HG03439 (cell line): ENCODE measurements around the gene MEAK7.

Experiments
- ATAC-seq: cut with Tn5 transposase; IDR thresholded peaks from one replicate; pipeline ENCODE4 v1.9.1; 2021; ENCODE audit warnings: mild to moderate bottlenecking, moderate library complexity; ENCODE audit not compliant: unreplicated experiment

The MEAK7 gene

DNA sequence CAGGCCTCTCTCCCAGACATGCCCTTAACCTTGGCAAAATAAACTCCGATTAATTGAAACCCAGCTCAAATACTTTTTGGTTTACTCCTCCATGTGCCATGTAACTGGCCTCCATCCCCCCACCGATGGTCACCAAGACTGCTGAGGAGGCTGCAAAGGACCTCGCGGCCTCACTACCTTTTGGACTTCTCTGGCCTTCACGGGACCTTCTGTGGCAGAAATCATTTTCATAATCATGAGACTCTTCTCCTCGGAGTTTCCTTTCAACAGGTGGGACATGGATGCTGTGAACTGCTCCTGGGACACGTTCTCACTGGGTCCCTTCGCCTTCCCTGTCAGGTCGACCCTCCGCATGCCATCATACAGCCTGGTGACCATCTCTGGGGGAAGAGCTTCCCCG is 9.0 kb downstream of the MEAK7 start:
- no peak for ATAC-seq

DNA sequence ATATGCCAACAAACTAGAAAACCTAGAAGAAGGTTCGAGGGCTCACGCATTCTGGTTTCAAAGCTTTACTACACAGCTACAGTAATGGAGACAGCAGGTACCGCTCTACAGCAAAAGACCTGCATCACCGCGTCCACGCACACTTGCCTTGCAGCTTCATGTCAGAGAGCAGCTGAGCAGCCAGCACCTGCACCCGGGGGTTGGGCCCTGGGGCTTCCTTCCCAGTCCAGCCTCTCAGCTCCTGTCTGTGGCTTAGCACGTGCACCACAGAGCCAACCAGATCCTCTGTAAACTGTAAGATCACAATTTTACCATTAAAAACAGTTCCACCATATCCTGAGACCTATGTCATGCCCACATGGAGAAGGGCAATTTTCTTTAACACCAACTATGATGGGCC is 15.3 kb downstream of the MEAK7 start:
- no peak for ATAC-seq

DNA sequence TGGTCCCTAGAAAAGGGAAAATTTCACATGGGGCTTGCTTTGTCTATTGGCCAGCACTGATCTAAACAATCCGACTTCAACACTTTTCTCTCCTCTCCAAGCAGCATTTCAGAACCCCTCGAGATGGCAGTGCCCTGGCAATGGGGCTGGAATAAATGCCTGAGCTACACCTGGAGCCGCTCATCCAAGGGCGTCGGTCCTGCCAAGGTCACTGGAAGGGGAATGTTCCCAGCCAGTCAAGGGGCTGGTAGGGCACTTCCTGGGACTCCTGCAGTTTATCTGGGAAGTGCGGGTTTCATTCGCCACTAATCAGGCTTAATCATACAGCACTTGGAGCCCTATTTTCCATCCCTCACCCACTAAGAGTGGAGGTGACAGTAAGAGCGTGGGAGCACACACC is 17.1 kb downstream of the MEAK7 start:
- no peak for ATAC-seq

DNA sequence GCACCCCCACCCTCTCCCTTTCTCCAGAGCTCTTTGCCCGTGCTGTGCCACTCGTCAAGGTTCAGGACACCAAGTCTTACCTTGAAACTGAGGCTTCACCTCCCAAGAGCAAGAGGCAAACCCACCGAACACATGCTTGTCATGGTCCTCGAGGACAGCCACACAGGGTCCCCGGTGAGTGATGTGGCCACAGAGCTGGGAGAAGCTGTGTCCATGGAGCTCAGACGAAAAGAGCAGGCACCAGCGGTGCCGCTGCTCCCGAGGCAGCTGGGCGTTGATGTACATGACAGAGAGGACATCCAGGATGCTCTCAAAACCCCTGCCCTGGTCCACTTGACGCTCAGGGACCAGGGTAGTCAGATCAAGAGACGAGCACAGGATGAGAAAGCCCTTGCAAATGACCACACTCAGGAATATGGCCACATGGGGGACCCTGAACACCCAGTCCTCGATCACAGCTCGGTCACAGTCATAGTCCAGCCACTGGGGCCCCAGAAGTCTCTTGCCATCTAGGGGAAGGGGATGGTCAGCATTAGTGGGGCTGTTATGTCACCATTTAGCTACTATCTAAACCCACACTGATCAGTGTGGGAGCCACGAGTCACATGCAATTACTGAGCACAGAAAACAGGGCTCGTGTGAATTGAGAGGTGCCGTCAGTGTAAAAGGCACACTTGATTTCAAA is 17.8 kb downstream of the MEAK7 start:
- ATAC-seq: no peak

DNA sequence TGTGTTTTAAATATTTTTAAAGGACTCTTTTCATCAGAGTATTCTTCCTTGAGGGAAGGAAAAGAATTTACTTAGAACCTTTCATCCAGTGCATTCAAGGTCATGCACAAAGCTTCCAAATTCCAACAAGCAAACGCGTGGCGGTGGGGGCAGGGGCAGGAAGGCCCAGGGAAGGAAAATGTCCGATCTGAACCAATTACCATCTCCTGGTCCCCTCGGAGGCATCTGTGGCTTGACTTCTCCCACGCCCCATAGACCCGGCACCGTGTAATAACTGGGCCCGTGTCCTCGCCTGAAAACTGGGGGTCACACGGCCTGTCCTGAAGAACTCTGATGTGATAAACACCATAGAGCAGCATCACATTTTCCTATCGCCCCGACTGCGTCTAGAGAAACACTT is 18.3 kb downstream of the MEAK7 start:
- no peak for ATAC-seq

DNA sequence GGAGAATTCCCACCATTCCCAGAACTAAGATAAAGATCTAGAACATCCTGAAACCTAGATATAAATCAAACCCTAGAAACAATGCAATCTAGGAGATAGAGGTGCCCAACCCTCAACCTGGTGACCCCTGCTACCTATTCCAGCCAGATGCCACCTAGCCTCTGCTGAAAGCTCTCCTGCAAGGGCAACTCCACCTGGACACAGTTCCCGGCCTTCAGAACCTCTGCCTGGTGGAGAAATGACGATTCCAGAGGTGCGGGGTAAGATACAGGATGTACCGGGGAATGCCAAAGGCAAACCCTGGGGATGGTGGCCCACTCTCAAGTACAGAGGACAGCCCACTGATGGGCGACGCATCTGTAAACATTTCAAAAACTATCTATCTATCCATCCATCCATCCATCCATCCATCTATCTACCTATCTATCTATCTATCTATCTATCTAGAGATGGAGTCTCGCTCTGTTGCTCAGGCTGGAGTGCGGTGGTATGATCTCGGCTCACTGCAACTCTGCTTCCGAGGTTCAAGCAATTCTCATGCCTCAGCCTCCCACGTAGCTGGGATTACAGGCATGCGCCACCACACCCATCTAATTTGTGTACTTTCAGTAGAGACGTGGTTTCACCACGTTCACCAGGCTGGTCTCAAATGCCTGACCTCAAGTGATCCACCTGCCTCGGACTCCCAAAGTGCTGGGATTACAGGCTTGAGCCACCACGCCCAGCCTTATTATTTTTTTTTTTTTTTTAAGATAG is 19.0 kb downstream of the MEAK7 start:
- no peak for ATAC-seq

DNA sequence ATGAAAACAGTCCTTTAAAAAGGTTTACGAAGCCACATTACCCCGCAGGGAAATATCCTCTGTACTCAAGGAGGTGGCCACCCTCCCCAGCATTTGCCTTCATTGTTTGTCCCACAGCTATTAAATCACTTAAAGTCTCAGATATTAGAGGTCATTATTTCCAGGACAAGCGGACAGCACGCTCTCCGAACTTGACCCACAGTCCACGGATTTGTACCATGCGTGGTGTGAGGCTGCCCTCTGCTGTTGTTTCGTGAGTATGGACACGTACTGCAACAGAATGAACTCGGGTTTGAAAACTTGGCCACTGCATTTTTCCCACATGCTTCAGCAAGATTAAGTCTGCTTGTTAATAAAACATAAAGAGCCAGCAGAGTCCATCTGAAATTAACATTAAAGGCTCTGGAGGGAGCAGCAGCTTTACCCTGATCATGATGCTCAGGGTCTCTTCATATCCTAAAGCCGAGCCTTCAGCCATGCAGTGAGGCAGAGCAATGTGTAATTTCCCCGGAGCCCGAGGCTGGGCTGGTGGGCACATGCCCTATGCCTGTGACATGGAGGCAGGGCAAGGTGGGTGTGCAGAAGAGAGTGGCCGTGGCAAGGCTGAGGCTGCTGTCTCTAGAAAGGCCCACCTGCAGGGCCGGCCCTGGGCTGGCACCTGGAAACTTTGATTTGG is 19.7 kb downstream of the MEAK7 start:
- ATAC-seq: no peak

DNA sequence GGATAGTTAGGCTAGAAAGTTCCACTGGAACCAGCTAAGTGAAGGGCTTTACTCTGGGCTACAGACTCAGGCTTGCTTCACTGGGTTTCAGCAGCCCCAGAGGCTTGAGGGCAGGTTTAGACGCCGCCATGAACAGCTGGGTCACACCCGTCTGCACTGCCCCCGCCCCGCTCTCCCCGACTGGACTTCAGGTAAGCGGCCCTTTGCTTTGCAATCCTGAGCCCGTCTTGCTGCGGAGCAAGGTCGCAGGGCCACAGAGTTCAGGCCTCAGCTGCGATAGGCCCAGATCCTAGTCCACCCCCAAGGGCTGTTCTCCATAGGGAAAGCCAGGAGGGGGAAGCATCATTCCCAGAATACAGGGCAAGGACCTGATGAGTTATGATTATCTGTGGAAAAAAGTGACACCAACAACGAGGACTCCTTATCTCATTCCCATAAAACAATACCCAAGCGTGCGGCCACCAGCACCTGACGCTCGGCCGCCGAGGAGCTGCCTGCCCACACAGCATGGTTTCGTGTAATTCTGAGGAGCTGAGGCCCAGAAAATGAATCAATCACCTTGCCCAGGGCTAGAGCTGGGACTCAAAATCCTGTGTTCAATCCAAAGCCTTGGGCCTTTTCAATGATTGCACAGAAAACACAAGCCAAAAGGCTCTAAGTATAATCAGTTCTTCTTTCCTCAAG is 20.4 kb downstream of the MEAK7 start:
- no peak for ATAC-seq

DNA sequence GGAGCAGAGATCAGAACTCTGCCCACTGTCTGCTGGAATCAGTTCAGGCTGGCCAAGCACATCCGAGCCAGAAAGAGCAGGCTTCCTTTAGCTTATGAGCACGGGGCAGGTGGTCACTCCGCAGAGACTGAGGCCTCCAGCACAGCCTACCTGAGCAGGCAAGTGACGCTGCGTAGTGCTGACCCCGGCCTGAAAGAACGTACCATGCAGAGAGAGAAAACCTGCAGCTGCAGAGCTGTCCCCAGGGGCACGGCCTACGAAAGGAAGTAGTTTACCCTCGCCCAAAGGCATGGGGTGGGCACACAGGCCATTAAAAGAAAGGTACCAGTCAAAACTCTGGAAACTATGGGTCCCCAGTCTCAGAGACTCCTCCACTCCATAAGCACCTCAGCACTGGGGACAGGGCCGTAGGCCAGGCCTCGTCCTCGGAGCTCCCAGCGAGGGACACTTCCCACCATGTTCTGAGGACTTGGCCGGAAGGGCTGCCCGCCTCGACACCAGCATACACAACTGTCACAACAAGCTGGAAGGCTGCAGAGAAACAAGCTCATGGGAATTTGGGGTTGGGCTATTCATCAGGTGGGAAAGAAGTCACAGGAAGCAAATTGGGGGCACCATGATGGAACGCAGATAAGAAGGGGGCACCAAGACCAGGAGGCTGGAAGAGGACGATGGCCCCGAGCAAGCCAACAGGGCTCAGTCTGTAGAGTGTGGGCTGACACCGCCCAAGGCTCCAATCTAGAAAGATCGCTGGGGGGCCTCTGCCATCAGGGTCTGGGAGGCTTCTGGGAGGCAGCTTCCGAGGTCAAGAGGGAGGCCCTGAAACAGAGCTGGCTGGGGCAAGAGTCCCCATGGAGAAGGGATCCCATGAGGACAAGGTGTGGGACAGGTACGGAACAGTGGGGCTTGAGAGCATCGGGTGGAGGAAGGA is 21.2 kb downstream of the MEAK7 start:
- no peak for ATAC-seq

DNA sequence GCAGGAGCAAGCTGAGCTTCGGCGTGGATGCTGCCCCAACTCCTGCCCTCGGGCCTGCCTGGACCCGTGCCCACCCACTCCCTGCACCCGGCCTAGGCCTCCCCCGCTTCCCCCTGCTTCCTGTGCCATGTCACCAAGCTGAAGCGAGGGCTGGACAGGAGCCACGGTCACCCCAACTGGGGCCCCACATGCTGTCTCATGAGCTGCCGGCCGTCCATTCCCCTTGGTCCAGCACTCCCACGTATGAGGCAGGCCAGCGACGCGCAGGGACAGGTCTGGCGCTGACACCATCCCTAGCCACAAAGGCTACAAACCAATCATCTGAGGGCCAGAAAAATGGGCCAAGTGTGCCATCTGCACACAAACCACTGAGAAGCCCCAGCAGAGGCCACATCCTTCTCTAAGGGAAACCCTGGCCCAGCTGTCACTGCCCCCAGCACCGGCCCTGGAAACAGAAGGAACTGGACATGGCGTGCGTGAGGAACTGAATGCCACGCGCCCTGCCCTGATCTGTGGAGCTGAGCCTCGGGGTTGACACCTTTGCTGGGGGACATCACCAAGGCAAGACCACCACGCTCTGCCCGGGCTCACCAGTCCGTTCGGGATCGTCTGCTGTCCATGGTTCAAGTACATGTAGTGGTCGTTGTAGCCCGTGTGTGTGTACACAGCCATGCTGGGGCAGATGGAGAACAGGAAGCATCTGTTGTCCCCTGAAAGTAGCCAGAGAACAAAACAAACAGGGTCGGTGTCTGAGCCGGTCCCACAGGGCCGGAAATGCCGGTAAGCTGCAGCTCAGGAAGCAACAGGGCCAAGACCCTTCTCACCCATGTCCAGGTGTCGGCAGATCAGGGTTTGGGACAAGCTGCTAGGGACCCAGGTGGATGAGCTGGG is 22.2 kb downstream of the MEAK7 start:
- no peak for ATAC-seq

DNA sequence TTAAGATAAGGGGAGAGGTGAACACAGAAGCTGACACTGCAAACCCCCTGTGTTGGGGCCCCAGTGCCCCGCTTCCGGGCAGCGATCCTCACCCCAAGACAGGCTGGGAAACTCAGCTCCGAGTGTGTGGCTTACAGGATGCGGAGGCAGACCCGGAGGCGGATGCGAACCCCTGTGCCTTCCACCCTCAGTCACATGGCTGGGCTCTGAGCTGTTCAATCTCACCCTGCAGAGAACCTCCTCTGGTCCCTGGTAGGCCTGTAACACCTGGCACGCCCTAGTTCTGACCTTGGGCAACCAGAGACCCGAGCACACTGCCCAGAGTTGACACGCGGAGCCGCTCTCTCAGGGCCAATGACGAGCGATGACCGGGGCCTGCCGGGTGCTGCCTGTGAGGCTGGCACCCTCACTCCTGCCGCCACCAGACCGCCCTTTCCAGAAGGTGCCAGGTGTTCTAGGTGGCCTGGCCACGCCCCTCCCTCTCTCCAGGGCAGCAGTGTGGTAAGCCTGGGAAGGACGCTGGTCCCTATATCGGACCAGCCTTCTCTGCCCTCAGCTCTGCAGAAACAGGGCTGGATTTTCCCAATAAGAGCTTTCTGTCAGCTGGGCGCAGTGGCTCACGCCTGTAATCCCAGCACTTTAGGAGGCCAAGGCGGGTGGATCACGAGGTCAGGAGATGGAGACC is 23.3 kb downstream of the MEAK7 start:
- no peak for ATAC-seq

DNA sequence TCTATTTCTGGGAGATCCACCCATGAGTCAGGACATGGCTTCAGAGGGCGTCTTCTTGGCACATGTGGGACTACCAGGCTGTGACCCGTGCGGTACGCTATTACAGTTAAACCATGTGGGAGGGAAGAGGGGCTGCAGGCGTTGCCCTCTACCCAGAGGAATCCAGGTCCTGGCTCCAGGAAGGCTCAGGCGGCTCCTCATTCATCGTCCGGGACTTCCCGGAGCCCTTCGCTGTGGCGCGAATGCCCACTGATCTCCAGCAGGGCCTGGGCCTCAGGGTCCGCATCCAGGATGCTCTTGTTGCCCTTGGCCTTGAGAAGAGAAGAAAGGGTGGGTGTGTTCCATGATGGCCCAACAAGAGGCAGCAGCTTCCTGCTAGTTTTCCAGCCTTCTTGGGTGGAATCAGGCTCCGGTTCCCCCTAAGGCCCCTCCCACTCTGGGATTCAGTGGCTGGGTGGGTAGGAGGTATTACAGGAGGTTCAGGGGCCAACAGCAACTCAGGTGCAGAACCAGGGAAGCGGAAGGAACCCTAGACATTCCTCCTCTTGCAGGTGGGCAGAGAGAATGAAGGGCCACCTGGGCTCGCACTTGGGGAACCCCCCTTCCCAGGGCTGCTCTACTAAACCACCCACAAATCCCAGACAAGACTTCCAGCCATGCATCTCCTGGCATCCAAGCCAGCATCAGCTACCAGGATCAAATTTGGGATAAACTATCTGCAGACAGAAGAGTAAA is 24.6 kb downstream of the MEAK7 start:
- ATAC-seq: no peak

DNA sequence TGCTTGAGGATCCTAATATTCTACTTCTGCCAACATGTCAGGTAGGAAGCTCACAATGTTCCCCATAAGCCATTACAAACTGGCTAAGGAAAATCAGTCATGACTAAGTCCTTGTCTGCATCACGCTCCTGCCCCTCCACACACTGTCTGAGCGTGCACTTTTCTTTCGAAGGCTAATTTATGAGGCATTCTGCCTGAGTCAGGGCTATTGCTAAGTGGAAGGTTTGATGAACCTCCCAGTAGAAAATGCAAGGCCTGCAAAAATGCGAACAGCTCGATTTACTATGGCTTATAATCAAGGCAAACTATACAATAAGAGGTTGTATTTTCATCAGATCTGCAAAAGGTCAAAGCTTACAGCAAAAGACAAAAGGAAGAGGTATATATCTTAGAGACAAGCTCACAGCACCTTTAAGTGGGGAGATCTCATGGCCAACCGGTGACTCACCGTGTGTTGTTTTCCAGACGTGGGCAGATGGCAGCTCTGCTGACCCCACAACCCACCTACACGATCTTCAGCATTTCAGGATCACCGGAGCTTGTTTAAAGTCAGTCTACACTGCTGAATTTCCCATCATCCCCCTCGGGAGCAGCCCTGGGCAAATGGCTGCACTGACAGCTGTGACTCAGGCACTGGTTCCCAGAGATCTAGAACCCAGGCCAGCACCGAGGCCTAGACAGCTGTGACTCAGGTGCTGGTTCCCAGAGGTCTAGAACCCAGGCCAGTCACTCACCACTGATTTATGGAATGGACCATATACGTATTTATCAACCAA is 26.1 kb downstream of the MEAK7 start:
- no peak for ATAC-seq

DNA sequence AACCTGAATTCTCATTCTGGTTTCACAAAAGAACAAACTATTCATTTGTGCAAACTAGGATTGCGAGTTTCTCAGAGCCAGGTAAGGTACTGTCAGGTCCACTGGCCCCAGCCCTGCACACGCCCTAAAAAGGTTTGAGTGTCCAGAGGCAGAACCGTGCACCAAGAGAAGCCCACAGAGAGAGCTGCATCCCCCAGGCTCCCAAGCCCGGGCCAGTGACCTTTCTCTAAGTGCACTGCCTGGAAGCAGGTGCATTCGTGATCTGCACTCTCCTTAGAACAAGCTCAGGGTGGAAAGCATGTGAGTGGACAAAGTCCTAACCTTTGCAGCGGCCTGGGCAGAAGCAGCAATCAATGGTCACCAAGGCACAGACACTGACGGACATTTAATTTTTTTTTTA is 26.8 kb downstream of the MEAK7 start:
- no peak for ATAC-seq

DNA sequence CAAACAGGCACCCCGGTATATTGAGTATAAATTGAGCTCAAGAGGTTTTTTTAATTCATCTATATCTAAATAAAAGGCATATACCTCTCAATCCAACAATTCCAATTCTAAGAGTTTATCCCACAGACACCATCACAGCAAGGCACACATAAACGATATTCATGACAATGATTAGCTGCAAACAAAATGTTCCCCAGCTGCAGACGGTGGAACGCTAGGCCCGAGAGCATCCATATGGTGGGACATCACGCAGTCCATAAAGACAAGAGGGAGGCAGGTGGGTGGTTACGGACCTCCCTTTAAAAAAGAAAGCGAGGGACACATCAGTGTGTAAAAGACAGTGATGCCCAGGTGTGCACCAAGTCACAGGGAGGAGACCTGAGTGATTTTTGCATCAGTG is 28.1 kb downstream of the MEAK7 start:
- no peak for ATAC-seq

DNA sequence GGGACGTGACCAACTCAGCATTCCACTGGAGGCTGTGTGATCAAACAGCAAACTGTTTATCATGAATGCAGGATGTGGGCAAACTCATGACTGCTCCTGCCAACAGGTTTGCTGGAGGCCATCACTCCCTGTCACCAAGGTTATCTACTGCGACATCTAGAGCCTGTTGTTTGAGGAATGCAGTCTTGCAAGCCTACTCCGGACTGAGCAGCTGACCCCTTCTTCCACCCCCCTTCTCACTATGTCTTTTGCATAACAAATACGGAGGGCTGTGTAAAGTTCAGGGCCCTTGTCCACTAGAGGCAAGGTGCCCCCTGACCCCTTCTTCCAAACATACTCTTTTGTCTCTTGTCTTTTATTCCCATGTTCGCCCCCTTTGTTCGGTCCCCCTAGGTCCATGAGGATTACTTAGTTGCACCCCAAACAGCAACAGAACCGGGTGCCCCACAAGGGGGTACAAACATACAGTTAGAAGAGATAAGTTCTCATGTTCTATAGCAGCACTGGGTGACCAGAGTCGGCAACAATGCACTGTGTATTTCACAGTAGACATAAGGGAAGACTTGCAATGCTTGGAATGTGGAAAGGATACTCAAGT is 28.7 kb downstream of the MEAK7 start:
- no peak for ATAC-seq

DNA sequence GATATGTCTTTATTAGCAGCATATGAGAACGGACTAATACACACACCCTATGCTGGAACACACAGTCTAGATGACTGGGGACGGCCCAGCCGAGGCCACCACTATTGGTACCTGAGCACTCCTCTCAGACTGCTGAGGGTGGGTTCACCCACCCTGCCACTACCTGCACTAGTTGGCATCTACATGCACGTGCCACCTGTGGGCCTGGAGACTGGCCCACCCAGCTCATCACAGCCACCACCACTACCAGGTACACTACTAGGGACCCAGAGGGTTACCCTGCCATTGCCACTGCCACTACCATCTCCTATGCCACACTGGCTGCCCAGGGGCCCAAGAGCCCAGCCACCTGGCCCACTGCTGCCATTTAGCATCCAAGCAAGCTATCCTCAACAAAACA is 32.5 kb downstream of the MEAK7 start:
- no peak for ATAC-seq
